GM19238 (cell line): Measurements from ENCODE around the gene OR52D1.

Source experiments
- DNase-seq: peaks from one replicate; pipeline ENCODE4 v3.0.0; 2011; ENCODE audit warnings: low spot score; ENCODE audit not compliant: insufficient read length

Gene OR52D1

GRCh38 chr11:5488385-5488784, at the start of gene OR52D1:
Gene OR52D1, plus strand, starts transcription at chr11:5488685. Its CDS starts 22 bp downstream, at chr11:5488707.
- DNase-seq = no peak

GRCh38 chr11:5441414-5441813, 47.1 kb upstream of the OR52D1 start, which contains the start of gene OR51I1:
Gene OR51I1, minus strand, starts transcription at chr11:5441514. Its CDS starts 0 bp downstream, at chr11:5441514.
- no peak for DNase-seq

GRCh38 chr11:5443835-5444393, 44.6 kb upstream of the OR52D1 start:
- no peak for DNase-seq

GRCh38 chr11:5449023-5449422, 39.5 kb upstream of the OR52D1 start, which contains the start of gene OR51I2:
Gene OR51I2, plus strand, starts transcription at chr11:5449323. Its CDS starts 4,166 bp downstream, at chr11:5453489.
- DNase-seq = no peak

- no peak for DNase-seq
Observed at GRCh38 chr11:5449432-5449831, 39.1 kb upstream of the OR52D1 start.

- DNase-seq = no peak
Observed at GRCh38 chr11:5460983-5461621, 27.4 kb upstream of the OR52D1 start.

- DNase-seq = no peak
Observed at GRCh38 chr11:5467527-5467926, 21.0 kb upstream of the OR52D1 start.

GRCh38 chr11:5473921-5474320, 14.6 kb upstream of the OR52D1 start:
- no peak for DNase-seq

- DNase-seq = peak; percentile 31
Observed at GRCh38 chr11:5476186-5476819, 12.2 kb upstream of the OR52D1 start.

GRCh38 chr11:5486003-5486402, 2.5 kb upstream of the OR52D1 start:
- no peak for DNase-seq

GRCh38 chr11:5486421-5486820, 2.1 kb upstream of the OR52D1 start:
- no peak for DNase-seq

GRCh38 chr11:5488798-5489399, 414 bp downstream of the OR52D1 start:
- no peak for DNase-seq

- no peak for DNase-seq
Observed at GRCh38 chr11:5489576-5490357, 1.3 kb downstream of the OR52D1 start.

GRCh38 chr11:5499671-5500070, 11.2 kb downstream of the OR52D1 start:
- DNase-seq = no peak

GRCh38 chr11:5500393-5500801, 11.9 kb downstream of the OR52D1 start:
- DNase-seq = no peak

- no peak for DNase-seq
Observed at GRCh38 chr11:5504403-5504921, 16.0 kb downstream of the OR52D1 start.

GRCh38 chr11:5505363-5506048, 17.0 kb downstream of the OR52D1 start:
- no peak for DNase-seq

- no peak for DNase-seq
Observed at GRCh38 chr11:5507177-5507932, 18.9 kb downstream of the OR52D1 start.

- no peak for DNase-seq
Observed at GRCh38 chr11:5507933-5508305, 19.4 kb downstream of the OR52D1 start.

GRCh38 chr11:5508605-5509004, 20.1 kb downstream of the OR52D1 start:
- DNase-seq = no peak
